Activated CD4-positive, alpha-beta T cell treated with anti-CD3 and anti-CD28 coated beads, Interleukin-2, amount 50 U/mL, for 48 hours (primary cell): ENCODE results near the gene AURKA.
A peak's percentile ranks its signal among the peaks of the same experiment; 100 is the strongest.

Experiments
- DNase-seq, 2 experiments: peaks; one replicate each; pipeline ENCODE4 v3.0.0-alpha.2; 2020

Gene AURKA

DNA sequence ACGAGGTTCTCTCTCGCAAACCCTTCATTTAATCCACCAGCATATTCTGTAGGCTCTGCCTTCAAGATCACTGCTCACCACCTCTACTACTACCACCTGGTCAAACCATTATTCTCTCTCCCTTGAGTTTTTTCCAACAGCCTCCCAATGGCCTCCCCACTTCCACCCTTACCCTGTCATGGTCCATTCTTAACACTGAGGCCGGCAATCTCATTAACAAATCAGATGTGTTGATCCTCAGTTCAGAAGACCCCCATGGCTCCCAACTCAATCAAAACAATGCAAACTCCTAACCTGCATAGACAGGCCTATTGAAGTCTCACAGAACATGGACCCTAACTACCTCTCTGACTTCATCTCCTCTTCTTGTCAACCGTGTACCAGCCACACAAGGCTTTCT is 2.2 kb downstream of the AURKA start:
- no peak for DNase-seq

DNA sequence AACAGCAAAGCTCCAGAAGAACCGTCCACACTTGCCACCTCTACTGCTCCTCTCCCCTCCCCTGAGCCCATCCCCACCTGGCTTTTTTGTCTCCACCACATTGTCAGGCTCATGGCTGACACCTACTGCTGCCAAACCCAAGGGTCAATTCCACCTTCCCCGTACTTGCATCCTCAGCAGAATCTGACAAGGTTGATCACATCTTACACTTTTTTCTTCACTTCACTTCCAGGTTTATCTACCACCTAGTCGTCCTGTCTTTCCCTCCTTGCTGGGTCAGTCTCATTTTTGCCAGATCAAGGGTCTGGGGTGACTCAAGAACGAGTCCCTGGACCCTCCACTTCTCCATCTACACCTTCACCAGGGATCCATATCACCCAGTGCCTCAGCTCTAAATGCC is 3.1 kb downstream of the AURKA start:
- no peak for DNase-seq

DNA sequence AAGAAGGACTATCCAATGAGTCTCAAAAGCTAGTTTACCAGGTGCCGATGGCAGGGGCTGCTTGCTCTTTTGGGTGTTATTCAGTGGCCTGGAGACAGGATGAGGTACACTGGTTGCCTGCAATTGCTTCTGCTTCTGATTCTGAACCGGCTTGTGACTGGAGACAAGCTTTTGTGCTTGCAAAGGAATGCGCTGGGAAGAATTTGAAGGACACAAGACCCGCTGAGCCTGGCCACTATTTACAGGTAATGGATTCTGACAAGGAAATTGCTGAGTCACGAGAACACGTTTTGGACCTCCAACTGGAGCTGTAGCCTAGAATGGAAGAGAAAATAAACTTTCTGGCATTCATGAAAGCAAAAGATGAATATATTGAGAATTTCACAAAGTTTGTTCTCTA is 5.8 kb downstream of the AURKA start:
- DNase-seq = no peak

DNA sequence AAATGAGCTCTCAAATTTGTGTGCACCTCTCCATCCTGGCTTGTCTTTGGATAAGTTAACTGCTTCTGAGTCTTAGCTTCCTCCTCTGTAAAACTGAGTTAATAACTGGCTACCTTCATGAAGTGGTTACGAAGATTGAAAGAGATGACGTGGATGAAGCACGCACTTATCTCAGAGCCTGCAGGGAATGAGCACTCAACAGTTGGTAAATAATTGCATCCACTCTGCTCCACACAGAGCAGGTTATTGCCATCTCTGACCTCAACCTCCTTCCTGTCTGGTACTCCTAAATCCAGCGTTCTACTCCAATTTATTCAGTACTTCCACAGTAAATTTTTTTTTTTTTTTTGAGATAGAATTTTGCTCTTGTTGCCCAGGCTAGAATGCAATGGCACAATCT is 6.9 kb downstream of the AURKA start:
- no peak for DNase-seq

DNA sequence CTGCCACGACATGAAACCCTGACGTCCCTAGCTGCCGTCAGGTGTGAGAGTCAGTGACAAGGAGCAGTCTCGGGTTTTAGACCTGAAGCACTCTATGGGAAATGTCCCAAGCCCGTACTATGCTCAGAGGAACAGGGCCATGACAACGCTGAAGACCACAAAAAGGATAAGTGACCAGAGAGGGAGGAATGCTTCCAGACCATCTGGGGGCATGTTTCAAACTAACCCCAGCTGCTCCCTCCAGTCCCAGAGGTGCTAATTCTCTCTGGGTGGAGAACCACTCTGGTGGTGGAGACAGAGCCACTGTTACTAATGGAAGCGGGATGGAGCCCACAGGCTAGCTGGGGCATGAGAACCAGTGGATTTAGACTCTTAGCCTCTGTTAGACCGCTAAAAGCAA is 8.7 kb downstream of the AURKA start:
- DNase-seq = no peak

DNA sequence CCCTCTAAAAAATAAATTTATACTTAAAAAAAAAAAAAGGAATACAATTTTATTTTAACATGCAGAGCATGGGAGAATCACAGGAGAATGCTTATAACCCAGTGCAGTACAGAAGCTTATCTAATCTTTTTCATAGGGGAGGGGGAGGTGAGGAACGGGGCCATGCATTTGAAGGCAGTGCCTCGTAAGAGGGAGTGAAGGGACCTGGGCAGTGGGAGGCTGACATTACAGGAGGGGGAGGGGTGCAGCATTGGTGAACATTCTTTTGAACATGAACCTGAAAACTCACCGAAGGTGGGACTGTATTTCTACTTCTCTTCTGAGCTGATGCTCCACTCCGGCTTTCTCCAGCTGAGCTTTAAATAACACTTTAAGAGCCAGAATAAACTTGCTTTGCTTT is 9.3 kb downstream of the AURKA start:
- DNase-seq = no peak

DNA sequence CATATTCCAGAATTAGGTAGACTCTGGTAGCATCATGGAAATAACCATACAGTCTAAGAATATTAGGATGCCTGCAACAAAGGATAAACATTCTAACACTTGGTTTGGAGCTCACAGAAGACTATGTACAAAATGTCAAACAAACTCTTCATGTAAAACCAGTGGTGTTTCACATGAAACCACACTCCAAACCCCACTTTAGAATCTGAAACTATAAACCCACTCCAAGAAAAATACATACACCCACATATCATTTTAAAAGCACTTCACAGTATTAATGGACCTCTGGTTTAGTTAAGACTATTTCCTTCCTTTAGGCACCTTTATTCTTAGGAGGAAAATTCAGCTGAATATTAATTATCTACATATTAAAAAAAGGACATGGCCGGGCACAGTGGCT is 10.5 kb downstream of the AURKA start:
- DNase-seq = no peak

DNA sequence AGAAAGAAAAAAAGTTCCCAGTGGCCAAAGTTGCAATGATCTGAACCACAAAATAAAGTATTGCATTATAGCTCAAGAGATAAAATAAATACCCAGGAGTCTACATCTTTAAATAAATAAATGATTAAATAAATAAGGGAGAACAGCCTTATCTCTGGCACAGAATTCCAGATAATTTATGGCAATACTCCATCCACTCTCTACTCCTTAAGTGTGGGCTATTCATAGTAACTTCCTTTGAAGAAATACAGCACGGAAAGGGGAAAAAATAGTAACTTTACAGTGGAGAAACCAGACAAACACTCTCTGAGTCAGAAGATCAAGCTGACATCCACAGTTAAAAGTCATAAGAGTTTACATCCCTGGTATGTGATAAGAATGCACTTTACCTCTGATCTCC is 11.6 kb downstream of the AURKA start:
- DNase-seq = no peak

DNA sequence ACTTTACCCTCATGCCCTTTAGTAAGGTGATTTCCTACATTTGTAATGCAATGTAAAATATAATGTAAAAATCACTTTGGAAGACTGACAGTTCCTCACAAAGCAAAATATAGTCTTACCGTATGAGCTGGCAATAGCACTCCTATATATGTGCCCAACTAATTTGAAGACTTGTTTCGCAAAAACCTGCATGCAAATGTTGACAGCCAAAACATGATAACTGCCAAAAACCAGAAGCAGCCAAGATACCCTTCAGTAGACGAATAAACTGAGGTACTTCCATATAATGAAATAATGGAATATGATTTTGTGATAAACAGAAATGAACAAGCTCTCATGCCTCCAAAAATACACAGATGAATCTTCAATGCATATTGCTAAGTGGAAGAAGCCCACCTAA is 13.6 kb downstream of the AURKA start:
- no peak for DNase-seq

DNA sequence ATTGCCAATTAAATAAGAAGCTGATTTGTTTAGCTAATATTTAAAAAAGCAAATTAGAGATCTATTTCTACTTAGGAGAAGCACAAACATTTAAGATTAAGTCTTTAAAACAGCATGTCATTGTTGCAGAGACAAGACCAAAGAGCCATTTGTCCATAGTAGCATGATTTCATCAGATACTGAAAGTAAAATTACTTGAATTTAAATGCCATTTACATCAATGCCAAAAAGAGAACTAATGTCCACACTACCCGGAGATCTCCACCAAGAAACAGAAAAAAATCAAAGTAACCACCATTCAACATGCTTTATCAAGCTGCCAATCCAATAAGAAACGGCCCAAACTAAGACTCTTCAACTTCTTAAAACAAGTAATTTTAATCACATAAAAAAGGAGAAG is 15.7 kb downstream of the AURKA start:
- no peak for DNase-seq

DNA sequence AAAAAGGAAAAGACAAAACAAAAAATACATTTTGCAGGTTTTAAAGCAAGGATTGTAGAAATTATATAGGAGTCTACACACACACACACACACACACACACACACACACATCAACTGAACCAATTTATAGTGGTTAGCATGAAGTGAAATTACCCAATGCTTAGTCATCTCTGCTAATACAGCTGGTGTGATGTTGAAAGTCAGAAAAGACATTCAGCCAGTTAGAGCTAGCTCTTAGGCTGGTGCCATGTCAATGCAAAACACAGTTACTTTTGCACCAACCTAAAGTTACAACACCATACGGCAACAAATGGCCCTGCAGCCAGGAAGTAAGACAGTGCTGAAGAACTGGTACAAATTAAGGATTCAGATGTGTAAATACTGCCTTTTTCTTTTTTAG is 18.1 kb downstream of the AURKA start:
- no peak for DNase-seq

DNA sequence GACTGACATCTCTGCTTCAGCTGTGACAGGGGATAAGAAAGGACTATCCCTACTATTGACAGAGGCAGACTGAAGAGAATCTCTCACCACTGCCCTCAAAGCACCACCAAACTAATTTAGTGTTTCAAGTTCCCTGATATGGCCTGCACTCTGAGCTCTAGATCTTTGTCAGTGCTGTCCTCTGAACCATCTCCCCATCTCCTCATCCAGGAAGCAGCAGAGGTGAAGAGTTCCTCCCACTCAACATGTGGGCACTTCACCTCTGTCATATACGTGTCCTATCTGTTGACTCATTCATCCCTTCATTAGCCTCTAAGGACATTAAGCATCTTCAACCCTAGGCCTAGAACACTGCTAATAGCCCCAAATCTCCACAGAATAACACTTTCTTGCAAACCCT is 19.2 kb downstream of the AURKA start:
- DNase-seq = no peak

DNA sequence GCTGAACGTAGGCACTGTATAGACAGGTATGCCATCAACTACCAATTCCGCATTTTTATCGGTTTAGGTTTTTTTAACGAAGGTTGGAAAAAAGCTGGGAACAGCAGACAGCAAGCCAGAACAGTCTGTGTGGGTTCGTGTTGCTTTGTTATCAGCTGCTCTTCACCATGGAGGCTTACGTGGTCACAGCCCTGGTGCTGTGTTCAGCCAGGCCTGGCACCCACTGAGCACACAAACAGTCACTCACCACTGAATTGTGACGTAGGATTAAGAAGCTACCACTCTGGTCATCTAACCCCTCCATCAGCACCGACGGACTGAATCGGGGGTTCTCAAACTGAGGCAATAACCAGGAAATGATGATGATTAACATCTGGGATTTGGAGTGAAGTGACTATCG is 20.0 kb downstream of the AURKA start:
- DNase-seq = no peak

DNA sequence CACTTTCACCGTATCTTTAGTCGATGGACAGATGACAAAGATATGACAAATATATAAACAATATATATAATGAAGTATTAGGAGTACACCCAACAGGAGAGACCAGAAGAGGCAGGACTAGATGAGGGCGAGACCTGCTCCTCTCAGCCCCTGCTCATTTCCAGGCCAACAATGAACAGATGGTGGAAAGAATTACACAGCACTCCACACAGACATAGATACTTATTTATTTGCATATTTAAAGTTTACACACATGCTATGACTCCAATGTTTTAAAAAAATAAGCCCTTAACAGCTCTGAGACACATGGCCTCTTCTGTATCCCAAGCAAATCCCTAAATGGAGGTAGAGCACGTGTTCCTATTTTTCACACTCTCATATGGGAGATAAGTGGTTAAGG is 22.8 kb downstream of the AURKA start:
- DNase-seq = no peak

DNA sequence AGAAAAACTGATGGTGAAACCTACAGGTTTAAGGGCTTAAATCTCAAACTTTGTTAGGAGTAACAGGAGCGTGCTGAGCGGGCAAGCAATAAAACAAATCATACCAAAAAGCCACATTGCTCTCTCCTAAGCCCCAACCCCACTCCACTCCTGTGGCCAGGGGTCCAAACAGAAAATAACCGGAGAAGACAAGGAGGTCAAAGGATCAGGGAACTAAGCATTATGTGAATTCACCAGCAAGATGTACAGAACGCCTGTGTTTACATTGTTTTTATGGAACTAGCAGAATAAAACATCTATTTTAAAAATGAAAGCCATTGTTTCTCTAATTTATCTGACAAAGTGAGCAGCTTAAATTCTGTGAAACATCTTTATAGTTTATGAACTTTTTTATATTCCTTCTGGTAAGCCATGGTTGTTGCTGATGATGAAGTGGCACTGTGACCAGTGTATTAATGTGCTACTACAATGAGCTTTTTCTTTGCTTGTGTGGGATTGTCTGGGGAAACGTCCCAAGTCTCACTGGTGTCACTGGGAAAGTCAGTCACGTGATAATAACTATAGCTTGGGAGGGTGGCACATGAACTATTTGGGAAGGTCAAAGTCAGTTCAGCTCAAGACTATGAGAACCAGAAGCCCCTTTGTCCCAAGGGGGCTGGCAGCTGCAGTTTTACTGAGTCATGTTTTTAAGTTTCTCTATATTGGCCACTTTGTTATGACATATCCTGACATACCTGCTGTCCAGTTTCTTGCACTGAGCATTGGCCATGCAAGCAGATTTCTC is 23.5 kb downstream of the AURKA start:
- DNase-seq = no peak

DNA sequence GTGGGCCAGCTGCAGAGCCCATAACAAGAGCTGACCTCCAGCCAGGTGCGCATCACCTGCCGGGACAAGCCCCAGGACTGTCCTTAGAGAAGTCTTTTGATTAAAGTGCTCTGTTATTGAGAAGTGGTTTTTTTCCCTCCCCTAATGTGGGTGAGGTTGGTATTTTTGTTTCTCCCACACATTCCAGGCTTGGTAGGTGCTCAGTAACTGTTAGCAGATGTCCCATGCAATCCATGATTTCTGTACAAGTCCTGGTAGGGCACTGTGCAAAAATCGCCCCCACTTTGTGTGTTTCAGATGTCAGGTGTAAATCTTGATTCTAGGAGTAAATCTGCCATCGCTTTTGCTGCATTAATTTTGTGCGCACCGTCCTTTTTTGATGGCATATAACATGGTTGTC is 28.5 kb downstream of the AURKA start:
- DNase-seq = no peak

DNA sequence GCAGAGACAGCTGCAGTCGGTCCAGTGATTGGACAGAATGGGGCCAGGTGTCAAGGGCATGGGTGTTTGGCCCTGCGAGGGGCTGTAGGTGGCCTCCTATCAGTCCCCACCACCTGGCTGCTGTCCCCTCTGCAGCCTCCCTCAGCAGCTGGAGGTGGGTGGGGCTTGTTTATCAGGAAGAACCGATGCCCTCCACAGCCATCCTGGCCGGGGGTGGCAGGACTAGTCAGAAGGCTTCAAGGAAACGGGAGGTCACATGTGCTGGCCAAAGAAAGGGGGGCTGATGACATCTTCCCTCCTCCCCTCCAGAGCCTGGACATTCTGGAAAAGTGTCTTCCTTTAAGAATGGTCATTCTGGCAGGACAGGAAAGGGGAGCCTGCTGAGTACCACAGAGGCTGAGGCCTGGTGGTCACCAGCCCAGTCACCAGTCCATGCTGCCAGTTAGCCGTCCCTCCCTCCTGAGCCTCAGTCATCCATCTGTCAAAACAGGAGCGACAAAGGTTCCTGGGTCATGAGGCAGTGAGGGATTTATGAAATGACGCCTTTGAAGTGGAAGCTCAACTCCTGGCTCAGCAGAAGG is 29.1 kb downstream of the AURKA start:
- DNase-seq = no peak

DNA sequence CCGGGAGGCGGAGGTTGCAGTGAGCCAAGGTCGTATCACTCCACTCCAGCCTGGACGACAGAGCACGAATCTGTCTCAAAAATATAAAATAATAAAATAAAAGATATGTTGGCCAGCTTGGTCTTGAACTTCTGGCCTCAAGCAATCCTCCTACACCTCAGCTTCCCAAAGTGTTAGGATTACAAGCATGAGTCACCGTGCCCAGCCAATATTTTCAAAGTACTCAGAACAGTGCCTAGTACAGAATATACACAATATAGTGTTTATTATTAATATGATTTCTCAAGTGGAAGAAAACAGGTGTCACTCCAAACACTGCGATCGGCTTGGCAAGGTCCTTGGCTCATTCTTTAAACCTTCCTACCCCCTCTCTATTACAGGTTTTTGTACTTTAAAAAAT is 30.1 kb downstream of the AURKA start:
- DNase-seq = no peak

DNA sequence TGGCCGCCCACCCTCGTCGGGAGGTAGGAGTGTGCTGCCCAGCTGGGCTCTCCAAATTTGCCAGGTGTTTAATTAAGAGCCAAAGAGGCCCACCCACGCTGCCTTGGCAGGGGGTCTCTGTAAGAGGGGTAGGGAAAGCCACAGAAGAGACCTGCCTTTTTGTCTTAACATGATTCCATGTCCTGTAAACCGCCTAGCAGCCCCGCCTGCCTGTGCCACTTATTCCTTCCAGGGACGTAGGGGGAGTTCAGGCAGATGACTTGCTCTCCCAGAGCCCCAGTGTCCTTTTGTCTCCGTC is 31.2 kb downstream of the AURKA start:
- DNase-seq = no peak

DNA sequence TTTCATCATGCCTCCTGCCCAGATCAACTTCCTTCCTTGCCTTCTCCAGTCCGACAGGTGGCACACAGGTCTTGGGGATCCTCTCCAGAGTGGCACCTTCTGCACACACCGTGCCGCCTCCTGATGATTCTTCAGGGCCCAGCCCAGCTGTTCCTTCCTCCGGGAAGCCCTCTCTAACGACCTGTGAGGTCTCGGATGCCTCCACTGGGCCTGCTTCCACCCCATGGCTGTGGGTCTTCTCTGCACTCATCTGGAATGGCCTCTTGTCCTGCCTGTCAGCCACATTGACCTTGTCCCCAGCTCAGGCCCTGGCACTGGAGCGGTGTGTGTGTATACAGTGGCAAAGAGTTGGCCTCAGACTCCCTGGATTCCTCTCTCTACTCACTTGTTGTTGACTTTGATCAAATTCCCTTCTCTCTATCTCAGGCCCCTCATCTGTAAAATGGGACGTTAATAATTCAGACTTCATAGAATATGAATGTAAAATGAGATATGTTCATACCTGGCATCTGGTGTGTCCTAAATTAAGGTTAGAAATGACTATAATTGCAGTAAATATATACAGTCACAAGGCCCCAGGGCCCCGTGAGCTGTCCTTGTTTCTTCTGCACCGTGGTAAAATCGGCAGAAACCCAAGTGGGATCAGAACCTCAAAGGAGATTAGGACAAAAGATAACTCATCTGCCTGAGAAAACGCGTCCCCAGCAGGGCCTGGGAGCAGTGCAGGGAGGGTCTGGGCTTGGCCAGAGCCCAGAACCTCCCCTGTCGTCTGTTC is 31.7 kb downstream of the AURKA start:
- DNase-seq = no peak

DNA sequence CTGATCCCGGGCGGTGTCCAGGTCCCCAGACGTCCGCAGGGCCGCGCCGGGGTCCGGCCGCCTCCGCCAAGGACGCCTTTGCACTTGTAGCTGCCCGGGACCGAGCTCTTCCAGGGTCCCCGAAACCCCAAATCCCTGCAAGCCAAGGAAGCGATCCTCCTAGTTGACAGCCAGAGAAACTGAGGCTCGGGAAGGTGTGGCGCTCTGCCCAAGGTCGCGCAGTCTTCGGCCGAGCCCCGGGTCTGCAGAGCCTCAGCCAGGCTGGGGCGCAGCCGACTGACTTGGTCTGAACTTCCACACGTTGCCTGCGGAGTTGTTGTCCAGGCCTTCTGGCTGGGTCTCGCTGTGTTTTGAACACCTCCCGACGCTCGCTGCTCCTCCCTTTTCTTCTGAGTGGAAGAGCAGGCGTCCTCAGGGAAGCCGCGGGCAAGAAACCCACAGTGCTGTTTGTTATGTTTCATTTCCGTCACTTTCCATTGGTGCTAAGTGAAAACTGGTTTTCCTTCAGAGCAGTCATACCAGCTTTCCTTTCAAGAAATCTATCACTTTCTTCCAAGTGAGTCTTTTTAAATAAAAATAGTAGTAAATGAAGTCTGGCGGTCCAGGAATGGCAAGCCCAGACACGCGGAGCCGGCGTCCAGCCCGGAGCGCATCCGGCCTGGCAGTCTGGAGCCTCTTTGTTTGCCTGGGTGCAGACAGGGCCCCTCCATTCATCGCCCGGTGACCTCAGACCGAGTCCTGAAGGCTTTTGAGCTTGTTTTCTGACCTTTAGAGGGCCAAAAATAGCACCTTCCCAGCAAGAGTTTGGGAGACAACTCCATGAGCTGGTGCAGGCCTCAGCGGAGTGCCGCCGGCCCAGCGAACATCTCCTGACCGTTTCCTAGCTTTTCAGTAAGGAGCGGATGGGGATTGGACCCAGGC is 32.5 kb downstream of the AURKA start:
- peak; percentile 20 to 40 for DNase-seq

DNA sequence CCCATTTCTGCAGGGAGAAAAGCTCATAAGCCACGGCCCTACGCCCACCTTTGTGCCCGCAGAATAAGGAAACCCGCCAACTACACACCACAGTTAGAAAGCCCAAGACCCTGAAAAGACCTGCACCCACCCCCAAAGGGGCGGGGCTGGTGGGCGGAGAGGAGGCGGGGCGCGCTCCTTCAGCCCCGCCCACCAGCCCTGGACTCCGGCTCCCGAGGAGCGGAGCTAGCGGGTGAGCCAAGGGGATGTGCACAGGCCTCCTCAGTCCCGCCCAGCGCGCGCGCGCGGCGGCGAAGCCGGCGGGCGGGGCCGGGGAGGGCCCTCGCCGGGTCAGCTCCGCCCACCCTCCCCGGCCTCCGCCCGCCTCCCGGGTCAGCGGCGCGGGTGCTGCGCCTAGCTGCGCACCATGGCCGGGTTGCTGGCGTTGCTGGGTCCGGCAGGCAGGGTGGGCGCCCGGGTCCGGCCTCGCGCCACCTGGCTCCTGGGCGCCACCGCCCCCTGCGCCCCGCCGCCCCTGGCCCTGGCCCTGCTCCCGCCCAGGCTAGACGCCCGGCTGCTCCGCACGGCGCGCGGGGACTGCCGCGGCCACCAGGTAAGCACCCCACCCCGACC is 33.3 kb downstream of the AURKA start, which contains the start of gene FAM210B:
TSS of gene FAM210B (plus strand) at position 375 of the 612 bp plus-strand sequence. CDS start at position 407, 32 bp downstream.
- peak; percentile 79 to 83 for DNase-seq

DNA sequence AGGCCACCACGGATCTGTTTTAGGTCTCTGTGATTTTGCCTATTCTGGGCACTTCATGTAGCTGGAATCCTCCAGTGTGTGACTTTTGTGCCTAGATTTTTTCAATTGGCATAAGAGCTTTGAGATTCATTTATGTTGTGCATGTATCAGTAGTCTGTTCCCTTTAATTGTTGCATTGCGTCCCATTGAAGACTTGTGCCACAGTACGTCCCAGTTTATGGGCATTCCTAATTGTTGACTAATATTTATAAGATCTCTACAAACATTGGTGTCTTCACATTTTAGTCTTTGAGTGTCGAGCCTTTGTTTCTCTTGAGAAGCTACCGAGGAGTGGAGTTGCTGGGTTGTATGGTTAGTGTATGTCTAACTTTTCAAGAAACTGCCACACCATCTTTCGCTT is 33.9 kb downstream of the AURKA start:
- no peak for DNase-seq
